RKO (cell line): ENCODE results near the gene APOM.

Experiments used
- DNase-seq: peaks from one replicate; pipeline ENCODE4 v3.0.0-alpha.2; 2016; ENCODE audit warnings: low spot score

APOM gene

DNA sequence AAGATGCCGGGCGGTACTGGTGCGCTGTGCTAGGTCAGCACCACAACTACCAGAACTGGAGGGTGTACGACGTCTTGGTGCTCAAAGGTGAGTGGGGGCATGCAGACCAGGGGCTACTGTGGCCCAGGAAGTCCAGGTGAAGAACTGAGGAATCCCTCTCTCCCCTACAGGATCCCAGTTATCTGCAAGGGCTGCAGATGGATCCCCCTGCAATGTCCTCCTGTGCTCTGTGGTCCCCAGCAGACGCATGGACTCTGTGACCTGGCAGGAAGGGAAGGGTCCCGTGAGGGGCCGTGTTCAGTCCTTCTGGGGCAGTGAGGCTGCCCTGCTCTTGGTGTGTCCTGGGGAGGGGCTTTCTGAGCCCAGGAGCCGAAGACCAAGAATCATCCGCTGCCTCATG lies 52.0 kb downstream of the APOM start:
- no peak for DNase-seq
